DMS 273 treated with DMSO at 0.1 percent for 48 hours (cell line): ENCODE results near the gene LRRFIP1.
"Not testable (repeated sequence)": the region's sequence is repeated elsewhere in the genome, so short reads cannot be mapped to it uniquely, and the experiment has no call there.

Experiments
- DNase-seq: peaks from one replicate; lab custom pipeline; 2025; lab: John Stamatoyannopoulos, UW

Gene LRRFIP1

GRCh38 chr2:237597196-237598145, 29.9 kb upstream of the LRRFIP1 start:
- DNase-seq = no peak

DNA sequence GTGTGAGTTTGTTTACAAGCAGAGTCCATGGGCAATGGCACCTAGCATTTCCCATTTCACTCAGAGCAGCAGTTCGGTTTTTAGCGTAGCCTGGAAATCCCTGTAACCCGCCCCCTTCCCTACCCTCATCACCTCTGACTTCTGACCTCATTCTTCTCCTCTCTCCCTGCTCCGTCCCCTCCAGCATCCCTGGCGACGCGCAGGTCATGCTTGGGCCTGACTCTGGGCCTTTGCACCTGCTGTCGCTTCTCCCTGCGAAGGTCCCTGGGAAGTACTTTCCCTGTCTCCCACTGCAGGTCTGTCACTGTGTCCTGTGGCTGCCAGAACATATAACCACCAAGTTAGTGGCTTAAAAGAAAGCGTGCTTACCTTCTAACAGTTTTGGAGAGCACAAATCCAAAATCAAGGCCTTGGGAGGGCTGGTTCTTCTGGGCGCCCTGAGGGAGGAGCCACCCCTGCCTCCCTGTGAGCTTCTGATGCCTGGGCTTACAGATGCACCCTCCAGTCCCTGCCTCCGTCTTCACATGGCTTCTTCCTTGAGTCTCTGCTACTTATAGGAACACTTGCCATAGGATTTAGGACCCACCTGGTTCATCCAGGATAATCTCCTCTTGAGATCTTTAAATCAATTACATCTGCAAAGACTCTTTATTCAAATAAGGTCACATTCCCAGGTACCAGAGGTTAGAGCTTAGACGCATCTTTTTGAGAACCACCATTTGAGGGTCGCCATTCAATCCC, 28.7 kb upstream of the LRRFIP1 start:
- DNase-seq = no peak

DNA sequence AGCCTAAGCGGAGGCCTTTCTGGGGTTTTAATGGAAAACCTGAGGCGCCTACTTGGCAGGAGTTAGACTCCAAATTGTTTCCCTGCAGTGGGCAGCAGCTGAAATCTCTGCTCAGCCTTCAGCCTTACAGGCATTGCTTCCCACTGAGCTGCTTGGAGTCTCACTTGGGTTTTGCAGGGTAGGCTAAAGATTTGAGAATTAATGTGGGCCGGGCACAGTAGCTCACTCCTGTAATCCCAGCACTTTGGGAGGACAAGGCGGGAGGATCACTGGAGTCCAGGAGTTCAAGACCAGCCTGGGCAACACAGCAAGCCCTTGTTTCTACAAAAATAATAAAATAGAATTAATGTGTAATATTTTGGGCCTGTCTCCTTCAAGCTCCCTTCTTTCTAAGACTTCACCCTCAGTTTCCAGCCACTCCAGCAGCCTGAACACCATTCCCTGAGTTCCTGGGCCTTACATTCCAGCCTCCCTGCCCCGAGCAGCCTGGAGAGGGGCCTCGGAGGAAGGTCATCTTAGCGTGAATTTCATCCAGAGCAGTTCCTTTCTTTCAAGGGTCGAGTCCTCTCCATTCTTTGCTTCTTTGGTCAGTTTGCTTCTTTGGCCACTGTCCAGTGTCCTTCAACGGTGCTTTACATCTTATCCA, 27.8 kb upstream of the LRRFIP1 start:
- no peak for DNase-seq

GRCh38 chr2:237600205-237600846, 27.1 kb upstream of the LRRFIP1 start:
- no peak for DNase-seq

DNA sequence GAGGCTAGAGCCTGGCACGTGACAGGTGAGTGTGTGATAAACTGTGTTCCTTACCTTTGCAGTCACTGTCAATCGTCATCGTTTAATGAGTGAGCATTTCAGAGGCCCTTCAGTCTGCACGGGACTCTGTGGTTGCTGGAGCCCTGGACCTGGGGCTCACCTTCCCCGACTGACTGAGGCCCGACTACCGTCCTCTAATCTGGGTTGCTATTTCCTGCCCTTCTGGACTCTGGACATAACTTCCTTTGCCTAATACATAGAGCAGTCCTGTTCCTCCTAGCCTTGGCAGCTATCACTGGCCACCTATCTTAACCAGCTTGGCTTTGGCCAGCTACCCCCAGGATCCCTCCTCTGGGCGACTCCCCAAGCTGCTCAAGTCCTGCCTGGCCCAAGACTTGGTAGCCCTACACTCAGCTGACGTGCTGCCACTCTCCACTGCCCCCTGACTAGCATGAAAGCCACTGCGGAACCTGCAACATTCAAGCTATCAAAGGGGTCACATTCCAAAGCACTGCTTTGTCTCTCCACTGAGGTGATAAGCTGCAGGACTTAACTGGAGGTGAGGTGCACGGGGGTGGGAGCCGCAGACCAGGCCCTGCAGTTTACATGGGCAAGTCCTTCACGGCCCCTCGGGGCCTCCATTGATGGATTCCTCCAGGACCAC, 25.8 kb upstream of the LRRFIP1 start:
- no peak for DNase-seq

DNA sequence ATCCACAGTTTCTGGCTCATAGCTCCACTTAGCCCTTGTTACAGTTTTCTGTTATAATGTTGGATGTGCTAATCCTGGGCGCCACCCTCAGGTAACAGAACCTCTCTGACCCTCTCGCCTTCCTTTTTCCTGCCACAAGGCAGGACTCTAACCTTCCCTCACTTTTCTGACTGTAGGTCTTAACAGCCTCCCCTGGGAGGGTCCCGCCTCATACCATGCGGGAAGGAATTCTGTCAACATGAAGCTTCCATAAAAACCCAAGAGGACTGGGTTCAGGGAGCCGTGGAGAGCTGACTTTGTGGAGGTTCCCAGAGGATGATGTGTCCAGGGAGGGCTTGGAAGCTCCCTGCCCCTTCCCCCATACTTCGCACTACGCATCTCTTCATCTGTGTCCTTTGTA, 25.0 kb upstream of the LRRFIP1 start:
- no peak for DNase-seq

DNA sequence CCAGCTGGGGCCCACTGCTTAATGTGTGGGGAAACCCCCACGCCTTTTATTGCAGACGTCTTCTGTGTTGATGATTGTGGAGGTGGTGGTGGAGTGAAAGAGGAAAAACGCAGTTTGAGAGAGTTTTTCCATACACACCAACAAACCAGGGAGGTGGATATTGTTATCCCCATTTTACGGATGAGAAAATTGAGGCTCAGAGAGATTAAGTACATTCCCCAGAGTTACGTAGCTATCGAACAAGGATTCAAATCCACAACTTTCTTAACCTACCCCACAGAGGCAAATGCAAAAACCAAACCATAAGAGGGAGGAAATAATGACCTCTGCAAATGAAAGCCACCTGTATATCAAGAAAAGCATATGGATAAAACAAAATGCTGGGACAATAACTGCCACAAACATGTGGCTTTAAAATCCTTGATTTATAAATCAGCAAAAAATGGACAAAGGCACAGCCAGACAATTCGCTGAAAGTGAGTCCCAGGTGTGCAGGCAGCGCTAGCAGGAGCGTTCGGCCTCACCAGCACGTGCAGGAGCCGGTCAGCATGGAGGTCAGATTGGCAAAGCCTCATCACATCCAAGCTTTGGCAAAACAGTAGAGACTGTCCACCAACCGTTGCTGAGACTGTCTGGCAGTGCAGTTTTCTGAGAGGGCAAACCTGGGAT, 24.2 kb upstream of the LRRFIP1 start:
- DNase-seq = no peak

- no peak for DNase-seq
These were observed 23.5 kb upstream of the LRRFIP1 start for GRCh38 chr2:237603718-237604362.

GRCh38 chr2:237604391-237604790, 23.0 kb upstream of the LRRFIP1 start:
- no peak for DNase-seq

DNA sequence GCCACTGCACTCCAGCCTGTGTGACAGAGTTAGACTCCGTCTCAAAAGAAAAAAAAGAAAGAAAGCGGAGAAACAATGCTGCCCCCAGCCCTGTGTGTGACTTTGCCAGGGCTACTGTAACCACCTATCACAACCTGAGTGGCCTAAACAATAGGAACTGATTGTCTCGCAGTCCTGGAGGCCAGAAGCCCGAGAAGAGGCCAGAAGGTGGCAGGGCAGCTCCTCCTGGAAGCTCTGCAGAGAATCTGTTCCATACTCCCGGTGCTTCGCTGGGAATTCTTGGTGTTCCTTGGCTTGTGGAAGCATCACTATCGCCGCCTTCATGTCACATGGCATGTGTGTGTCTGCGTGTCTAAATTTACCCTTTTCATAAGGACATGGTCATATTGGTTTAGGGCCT, 22.4 kb upstream of the LRRFIP1 start:
- no peak for DNase-seq

GRCh38 chr2:237606522-237606921, 20.9 kb upstream of the LRRFIP1 start:
- not testable (repeated sequence) for DNase-seq

GRCh38 chr2:237612527-237613357, 14.6 kb upstream of the LRRFIP1 start:
- DNase-seq = no peak

GRCh38 chr2:237613679-237614078, 13.7 kb upstream of the LRRFIP1 start:
- no peak for DNase-seq

DNA sequence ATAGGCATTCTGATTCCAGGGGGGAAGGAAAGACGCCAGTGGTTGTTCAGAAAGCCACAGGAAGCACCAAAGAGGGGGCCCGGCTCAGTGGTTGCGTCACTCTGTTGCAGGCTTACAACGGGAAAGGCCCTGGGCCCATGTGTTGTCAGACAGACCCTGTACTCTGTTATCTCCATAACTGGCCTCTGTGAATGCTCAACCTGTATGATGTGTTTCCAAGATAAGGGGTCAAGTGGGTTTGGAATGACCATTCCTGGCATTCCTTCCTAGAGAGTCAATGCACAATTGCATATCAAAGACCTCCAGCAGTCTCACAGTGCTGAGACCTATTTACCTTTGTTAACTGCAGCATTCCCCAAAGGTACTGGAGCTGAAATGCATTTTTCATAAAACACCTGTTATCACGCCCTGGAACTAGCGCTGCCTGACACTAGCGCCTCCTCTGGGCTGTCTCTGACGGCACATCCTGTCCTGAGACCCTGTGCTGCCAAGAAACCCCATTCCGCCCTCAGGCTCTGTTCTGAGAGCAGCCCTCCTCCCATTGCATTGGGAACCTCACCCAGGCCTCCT, 13.2 kb upstream of the LRRFIP1 start:
- DNase-seq = peak; percentile 84

GRCh38 chr2:237615631-237616249, 11.6 kb upstream of the LRRFIP1 start:
- no peak for DNase-seq

DNA sequence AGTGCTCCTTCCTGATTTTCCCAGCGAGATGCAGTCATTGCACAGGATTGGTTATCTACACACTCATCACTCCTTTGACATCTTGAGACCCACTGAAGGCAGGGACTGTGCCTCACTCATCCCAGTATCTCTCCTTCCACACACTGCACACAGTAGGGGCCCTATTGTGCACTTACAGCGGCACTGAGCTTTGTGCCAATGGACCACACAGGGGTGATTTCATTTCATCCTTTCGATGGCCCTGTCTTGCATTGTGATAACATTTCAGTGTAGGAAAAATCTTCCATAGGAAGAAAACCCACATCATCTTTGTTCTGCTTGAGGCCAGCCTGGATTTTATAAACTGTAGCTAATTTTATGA, 11.0 kb upstream of the LRRFIP1 start:
- no peak for DNase-seq

- no peak for DNase-seq
These were observed 10.4 kb upstream of the LRRFIP1 start for GRCh38 chr2:237616734-237617586.

DNA sequence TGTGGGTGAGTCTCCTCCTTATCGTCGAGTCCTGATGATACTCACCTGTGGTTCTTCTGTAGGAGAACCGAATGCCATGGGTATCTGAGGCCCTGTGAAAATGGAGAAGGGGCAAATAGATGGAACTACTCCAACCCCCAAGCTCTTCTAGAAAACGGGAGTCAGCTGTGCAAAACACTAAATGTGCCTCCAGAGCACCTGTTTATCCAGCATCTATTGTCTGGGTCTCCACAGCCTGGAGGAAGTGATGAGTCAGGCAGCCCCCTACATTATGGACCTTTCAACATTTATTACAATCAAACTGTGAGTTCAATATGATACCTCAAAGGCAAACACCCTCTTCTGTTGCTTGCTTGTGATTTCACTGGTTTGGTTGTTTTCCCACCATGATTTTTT, 9.8 kb upstream of the LRRFIP1 start:
- no peak for DNase-seq
